ENCODE measurements around the gene COQ8A.

DNA sequence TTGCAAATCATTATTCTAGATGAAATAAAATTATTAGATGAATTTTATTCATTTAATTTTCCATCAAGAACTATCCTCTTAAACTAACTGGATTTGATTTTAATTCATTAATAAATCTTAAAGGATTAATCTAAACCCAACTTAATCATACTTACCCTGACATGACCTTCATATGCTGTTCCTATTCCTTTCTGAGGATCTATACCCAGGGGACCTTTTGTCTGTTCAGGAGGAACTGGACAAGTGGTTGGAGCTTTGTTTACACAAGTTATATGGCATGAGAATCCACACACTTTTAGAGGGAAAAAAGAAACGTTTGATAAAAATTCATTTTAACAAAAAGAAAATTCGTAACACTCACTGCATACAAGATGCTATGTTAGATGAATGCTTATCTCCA is 95.2 kb downstream of the COQ8A start:
- TF ChIP-seq RAD21 (IDR thresholded peaks at IDR 0.05; ENCODE audit: low read depth) (no peak), FOXM1 (IDR thresholded peaks at IDR 0.05; ENCODE audit: borderline replicate concordance, low read depth) (no peak), TCF12 (IDR thresholded peaks at IDR 0.05; ENCODE audit: low read depth) (no peak), NFIC (IDR thresholded peaks at IDR 0.05) (no peak), EP300 (IDR thresholded peaks at IDR 0.05; ENCODE audit: borderline replicate concordance) (no peak), EGR1 (IDR thresholded peaks at IDR 0.05) (no peak)
- TF ChIP-seq, protein P1, sequence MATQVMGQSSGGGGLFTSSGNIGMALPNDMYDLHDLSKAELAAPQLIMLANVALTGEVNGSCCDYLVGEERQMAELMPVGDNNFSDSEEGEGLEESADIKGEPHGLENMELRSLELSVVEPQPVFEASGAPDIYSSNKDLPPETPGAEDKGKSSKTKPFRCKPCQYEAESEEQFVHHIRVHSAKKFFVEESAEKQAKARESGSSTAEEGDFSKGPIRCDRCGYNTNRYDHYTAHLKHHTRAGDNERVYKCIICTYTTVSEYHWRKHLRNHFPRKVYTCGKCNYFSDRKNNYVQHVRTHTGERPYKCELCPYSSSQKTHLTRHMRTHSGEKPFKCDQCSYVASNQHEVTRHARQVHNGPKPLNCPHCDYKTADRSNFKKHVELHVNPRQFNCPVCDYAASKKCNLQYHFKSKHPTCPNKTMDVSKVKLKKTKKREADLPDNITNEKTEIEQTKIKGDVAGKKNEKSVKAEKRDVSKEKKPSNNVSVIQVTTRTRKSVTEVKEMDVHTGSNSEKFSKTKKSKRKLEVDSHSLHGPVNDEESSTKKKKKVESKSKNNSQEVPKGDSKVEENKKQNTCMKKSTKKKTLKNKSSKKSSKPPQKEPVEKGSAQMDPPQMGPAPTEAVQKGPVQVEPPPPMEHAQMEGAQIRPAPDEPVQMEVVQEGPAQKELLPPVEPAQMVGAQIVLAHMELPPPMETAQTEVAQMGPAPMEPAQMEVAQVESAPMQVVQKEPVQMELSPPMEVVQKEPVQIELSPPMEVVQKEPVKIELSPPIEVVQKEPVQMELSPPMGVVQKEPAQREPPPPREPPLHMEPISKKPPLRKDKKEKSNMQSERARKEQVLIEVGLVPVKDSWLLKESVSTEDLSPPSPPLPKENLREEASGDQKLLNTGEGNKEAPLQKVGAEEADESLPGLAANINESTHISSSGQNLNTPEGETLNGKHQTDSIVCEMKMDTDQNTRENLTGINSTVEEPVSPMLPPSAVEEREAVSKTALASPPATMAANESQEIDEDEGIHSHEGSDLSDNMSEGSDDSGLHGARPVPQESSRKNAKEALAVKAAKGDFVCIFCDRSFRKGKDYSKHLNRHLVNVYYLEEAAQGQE (IDR thresholded peaks at IDR 0.05; ENCODE audit: low read depth), result no peak
- TF ChIP-seq, protein P2, sequence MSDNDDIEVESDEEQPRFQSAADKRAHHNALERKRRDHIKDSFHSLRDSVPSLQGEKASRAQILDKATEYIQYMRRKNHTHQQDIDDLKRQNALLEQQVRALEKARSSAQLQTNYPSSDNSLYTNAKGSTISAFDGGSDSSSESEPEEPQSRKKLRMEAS (IDR thresholded peaks at IDR 0.05), result no peak

All from Ishikawa (cell line).